GM23248 (cell line): ENCODE data around the gene ITGB7.

Experiments
- EZH2 ChIP-seq: fragments of 200-600 bp; sonication (generic); IDR thresholded peaks from 2 replicates; pipeline ENCODE4 v1.6.1; 2018; ENCODE audit warnings: antibody characterized with exemption, mild to moderate bottlenecking; ENCODE audit not compliant: insufficient read depth, poor library complexity, severe bottlenecking
- EZH2phosphoT487 ChIP-seq: fragments of 200-600 bp; sonication (generic); IDR thresholded peaks from 2 replicates; pipeline ENCODE4 v1.6.1; 2018; ENCODE audit warnings: antibody characterized with exemption, moderate library complexity, mild to moderate bottlenecking, low read depth; ENCODE audit not compliant: insufficient read depth

GRCh38 chr12:53215497-53215896 is 8.4 kb upstream of the ITGB7 start:
- TF ChIP-seq EZH2 (no peak), EZH2phosphoT487 (no peak)
